SK-N-SH treated with all-trans-retinoic acid at 6 μM for 48 hours (cell line): Measurements from ENCODE around the gene DNAAF5.

Experiments
- CREB5 ChIP-seq: fragments of 250-450 bp; sonication (Bioruptor Pico); IDR thresholded peaks from 2 replicates; pipeline ENCODE4 v1.5.1; 2020; ENCODE audit warnings: low read depth, mild to moderate bottlenecking, moderate library complexity
- CSDC2 ChIP-seq: fragments of 250-450 bp; sonication (Bioruptor Pico); IDR thresholded peaks from 2 replicates; pipeline ENCODE4 v1.5.0; 2020; ENCODE audit warnings: mild to moderate bottlenecking, moderate library complexity
- CSRNP3 ChIP-seq: fragments of 250-450 bp; sonication (Bioruptor Pico); IDR thresholded peaks from 2 replicates; pipeline ENCODE4 v1.5.1; 2021; ENCODE audit warnings: mild to moderate bottlenecking, moderate library complexity
- PPARA ChIP-seq: fragments of 250-450 bp; sonication (Bioruptor Pico); IDR thresholded peaks from 2 replicates; pipeline ENCODE4 v1.5.0; 2020; ENCODE audit warnings: mild to moderate bottlenecking, borderline replicate concordance
- RARB ChIP-seq: fragments of 250-450 bp; sonication (Bioruptor Pico); IDR thresholded peaks from 2 replicates; pipeline ENCODE4 v1.8.0; 2021; ENCODE audit warnings: mild to moderate bottlenecking, moderate library complexity
- SNAI2 ChIP-seq: fragments of 250-450 bp; sonication (Bioruptor Pico); IDR thresholded peaks from 2 replicates; pipeline ENCODE4 v1.5.0; 2020; ENCODE audit warnings: mild to moderate bottlenecking, moderate library complexity
- TCF4 ChIP-seq: fragments of 250-450 bp; sonication (Bioruptor Pico); IDR thresholded peaks from 2 replicates; pipeline ENCODE4 v1.8.0; 2021; ENCODE audit warnings: mild to moderate bottlenecking, moderate library complexity, borderline replicate concordance
- ZC3H10 ChIP-seq: fragments of 250-450 bp; sonication (Bioruptor Pico); IDR thresholded peaks from 2 replicates; pipeline ENCODE4 v1.5.1; 2021; ENCODE audit warnings: mild to moderate bottlenecking, moderate library complexity
- ZNF565 ChIP-seq: fragments of 450-650 bp; formaldehyde crosslinking; conservative IDR thresholded peaks from 2 replicates; pipeline ENCODE4 v1.5.0; 2020; ENCODE audit warnings: low read depth, mild to moderate bottlenecking, moderate library complexity
- TF ChIP-seq, protein P1 (sequence below): fragments of 250-450 bp; sonication (Bioruptor Pico); IDR thresholded peaks from 2 replicates; pipeline ENCODE4 v1.8.0; 2020; ENCODE audit warnings: mild to moderate bottlenecking, moderate library complexity, borderline replicate concordance

DNA sequence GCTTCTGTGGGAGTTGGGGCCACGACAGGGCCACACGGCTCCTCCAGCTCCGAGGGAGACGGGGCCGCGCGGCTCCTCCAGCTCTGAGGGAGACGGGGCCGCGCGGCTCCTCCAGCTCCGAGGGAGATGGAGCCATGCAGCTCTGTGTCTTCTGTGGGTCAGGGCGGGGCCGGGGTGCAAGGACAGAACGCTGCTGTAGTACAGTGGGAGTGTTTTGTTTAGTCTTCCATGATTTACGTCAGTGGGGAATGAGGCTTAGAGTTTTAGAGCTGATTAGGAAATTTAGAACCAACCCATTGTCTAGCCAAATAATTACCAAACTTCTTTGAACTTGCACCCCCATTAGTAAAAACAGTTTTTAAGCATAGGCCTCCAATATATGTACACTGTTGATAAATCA, 33.5 kb downstream of the DNAAF5 start:
- TF ChIP-seq, protein P1, sequence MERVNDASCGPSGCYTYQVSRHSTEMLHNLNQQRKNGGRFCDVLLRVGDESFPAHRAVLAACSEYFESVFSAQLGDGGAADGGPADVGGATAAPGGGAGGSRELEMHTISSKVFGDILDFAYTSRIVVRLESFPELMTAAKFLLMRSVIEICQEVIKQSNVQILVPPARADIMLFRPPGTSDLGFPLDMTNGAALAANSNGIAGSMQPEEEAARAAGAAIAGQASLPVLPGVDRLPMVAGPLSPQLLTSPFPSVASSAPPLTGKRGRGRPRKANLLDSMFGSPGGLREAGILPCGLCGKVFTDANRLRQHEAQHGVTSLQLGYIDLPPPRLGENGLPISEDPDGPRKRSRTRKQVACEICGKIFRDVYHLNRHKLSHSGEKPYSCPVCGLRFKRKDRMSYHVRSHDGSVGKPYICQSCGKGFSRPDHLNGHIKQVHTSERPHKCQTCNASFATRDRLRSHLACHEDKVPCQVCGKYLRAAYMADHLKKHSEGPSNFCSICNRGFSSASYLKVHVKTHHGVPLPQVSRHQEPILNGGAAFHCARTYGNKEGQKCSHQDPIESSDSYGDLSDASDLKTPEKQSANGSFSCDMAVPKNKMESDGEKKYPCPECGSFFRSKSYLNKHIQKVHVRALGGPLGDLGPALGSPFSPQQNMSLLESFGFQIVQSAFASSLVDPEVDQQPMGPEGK (CRISPR knock-in tag): no peak
- TF ChIP-seq CSDC2 (no peak), CSRNP3 (CRISPR knock-in tag) (no peak), SNAI2 (CRISPR knock-in tag) (no peak), RARB (CRISPR knock-in tag) (no peak), TCF4 (CRISPR knock-in tag) (no peak), ZNF565 (CRISPR knock-in tag) (no peak), CREB5 (CRISPR knock-in tag) (no peak), PPARA (CRISPR knock-in tag) (no peak), ZC3H10 (CRISPR knock-in tag) (no peak)
